Measurements from ENCODE around the gene EPS8L3. TPM values are rescaled to one million over a fixed set of nuclear protein-coding genes. Genes with fewer than 3 reads are reported as not detected.
A peak's percentile ranks its signal among the peaks of the same experiment; 100 is the strongest.

The EPS8L3 gene
- total RNA-seq, 4 donors from 2014 or later = not detected

DNA sequence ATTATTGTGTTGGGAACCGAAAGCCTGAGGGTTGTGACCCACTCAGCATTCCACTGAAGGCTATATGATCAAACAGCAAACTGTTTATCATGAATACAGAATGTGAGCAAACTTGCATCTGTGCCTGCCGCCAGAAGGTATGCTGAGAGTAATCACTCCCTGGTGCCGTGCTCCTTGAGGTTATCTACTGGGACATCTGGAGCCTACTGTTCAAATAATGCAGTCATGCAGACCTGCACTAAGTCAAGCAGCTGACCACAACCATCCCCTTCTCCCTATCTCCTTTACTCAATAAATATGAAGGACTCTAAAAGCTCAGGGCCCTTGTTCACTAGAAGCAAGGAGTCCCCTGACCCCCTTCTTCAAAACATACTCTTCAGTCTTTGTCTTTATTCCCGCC, 38.2 kb downstream of the EPS8L3 start:
- no peak for DNase-seq

DNA sequence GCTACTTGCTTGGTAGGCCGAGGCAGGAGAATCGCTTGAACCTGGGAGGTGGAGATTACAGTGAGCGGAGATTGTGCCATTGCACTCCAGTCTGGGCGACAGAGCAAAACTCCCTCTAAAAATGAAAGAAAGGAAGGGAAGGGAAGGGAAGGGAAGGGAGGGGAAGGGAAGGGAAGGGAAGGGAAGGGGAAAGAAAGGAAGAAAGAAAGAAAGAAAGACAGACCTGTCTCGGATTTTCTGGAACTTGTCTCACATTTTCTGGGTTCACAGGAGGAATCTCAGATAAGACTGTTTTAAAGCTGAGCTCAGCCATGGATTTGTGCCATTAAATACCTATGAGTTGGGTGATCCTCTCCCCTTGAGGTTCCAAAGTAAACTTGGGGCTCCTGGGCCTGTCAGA, 38.8 kb downstream of the EPS8L3 start:
- Histone ChIP-seq H3K4me3 (replicated peaks in 1 of 3) (no peak overlapping the region), H3K27me3 (no peaks in the 10 kb centered on the region), H3K36me3 (no peaks in the 10 kb centered on the region), H3K27ac (no peak overlapping the region), H3K4me1 (no peaks in the 10 kb centered on the region), H3K9me3 (no peaks in the 10 kb centered on the region)
- intact Hi-C loops (cut with DNase I) = no loop called here
- DNase-seq = no peak
- TF ChIP-seq CTCF (IDR thresholded peaks at IDR 0.05) (no peak), POLR2A (IDR thresholded peaks at IDR 0.05) (no peak)
- WGBS, 2 donors = 95 to 97% methylated on average over 5 of the region's 5 CpGs

More for the DNA sequence above, 38.2 kb downstream of the EPS8L3 start:
- Histone ChIP-seq H3K36me3 (no peaks in the 10 kb centered on the region), H3K4me1 (no peaks in the 10 kb centered on the region), H3K9me3 (no peaks in the 10 kb centered on the region), H3K27me3 (no peaks in the 10 kb centered on the region), H3K27ac (no peak overlapping the region), H3K4me3 (replicated peaks in 1 of 3) (no peak overlapping the region)
- TF ChIP-seq POLR2A (IDR thresholded peaks at IDR 0.05) (no peak), CTCF (IDR thresholded peaks at IDR 0.05) (no peak)
- intact Hi-C loops (cut with DNase I) = no loop called here
- WGBS, 2 donors = 90 to 94% methylated on average over 4 of the region's 4 CpGs

- Histone ChIP-seq H3K27ac (peak overlapping the region in 1 of 3 donors; percentile 17), H3K4me1 (no peaks in the 10 kb centered on the region), H3K36me3 (no peaks in the 10 kb centered on the region), H3K9me3 (no peaks in the 10 kb centered on the region), H3K27me3 (no peaks in the 10 kb centered on the region), H3K4me3 (replicated peaks in 1 of 3) (no peak overlapping the region)
- peak; percentile 23 to 64 for DNase-seq
- intact Hi-C loops (cut with DNase I) = no loop called here
- WGBS, 2 donors = 67 to 81% methylated on average over 7 of the region's 7 CpGs
- TF ChIP-seq CTCF (IDR thresholded peaks at IDR 0.05) = no peak
Observed at GRCh38 chr1:109722908-109723691, 40.6 kb downstream of the EPS8L3 start.

DNA sequence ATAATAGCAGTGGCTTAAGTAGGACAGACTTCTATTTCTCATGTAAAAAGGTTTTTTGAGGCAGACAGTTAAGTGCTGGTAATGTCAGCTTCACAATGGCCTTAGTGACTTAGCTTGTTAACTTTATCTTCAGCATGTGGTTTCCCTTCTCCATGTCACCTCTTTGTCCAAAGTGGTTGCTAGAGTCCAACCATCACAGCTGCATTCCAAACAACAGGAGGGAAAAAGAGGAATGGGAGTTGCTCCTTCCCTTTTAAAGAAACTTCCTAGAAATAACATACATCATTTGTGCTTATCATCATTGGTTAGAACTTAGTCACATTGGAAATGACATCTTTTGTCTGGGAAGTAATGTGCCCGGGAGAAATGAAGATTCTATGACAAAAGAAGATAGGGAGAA, 41.8 kb downstream of the EPS8L3 start:
- no peak overlapping the region for H3K4me3 ChIP-seq (replicated peaks in 1 of 3)
- DNase-seq = no peak
- no peaks in the 10 kb centered on the region for H3K27me3 ChIP-seq
- no peaks in the 10 kb centered on the region for H3K9me3 ChIP-seq
- no peak for TF ChIP-seq CTCF (IDR thresholded peaks at IDR 0.05)
- TF ChIP-seq POLR2A (IDR thresholded peaks at IDR 0.05) = no peak
- H3K4me1 ChIP-seq = peaks cover 0 to 2% of the 10 kb centered on the region in 2 donors
- no peak overlapping the region for H3K27ac ChIP-seq
- intact Hi-C loops (cut with DNase I) = no loop called here
- no peaks in the 10 kb centered on the region for H3K36me3 ChIP-seq
- WGBS, 2 donors = 91 to 95% methylated on average over 1 of the region's 1 CpG

DNA sequence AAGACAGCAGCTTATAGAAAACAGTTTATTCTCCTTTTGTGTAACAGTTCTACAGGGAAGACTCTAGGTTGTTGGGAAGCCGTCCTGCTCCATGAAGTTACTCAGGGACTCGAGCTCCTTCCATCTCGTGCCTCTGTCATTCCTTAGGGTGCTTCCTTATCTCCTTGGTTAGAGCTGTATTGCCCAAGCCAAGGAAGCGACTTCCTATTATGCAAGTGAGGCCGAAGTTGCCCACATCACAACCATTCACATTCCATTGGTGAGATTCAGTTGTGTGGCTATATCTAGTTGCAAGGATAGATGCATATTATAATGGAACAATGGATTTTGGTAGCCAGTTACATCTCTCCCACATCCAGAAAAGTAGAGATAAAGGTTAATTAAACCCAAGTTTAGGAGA, 42.7 kb downstream of the EPS8L3 start:
- TF ChIP-seq POLR2A (IDR thresholded peaks at IDR 0.05) (no peak), CTCF (IDR thresholded peaks at IDR 0.05) (no peak)
- H3K4me1 ChIP-seq = peaks cover 0 to 3% of the 10 kb centered on the region in 2 donors
- H3K36me3 ChIP-seq = no peaks in the 10 kb centered on the region
- no peak overlapping the region for H3K27ac ChIP-seq
- intact Hi-C loops (cut with DNase I) = no loop called here
- WGBS, 2 donors = 91 to 95% methylated on average over 5 of the region's 5 CpGs
- H3K4me3 ChIP-seq (replicated peaks in 1 of 3) = no peak overlapping the region
- H3K9me3 ChIP-seq = no peaks in the 10 kb centered on the region
- no peak for DNase-seq
- no peaks in the 10 kb centered on the region for H3K27me3 ChIP-seq
